Activated naive CD8-positive, alpha-beta T cell treated with anti-CD3 and anti-CD28 coated beads, Interleukin-2, amount 10 ng/mL, durations not matched to agents 7 days and 5 days (primary cell): ENCODE measurements around the gene PLD5. TPM values are rescaled to one million over a fixed set of nuclear protein-coding genes. Genes with fewer than 3 reads are reported as not detected.
"Not testable (repeated sequence)": the region's sequence is repeated elsewhere in the genome, so short reads cannot be mapped to it uniquely, and the experiment has no call there.

Experiments used
- ATAC-seq: fragments of 150-1000 bp; cut with Tn5 transposase; one replicate; pipeline ENCODE4 v1.10.0; 2021; ENCODE audit warnings: low read depth, moderate library complexity
- POLR2A ChIA-PET: fragments of 350-600 bp; sonication (Branson Sonifier 250); formaldehyde crosslinking; loops from one replicate; lab custom pipeline; 2021; ENCODE audit warnings: antibody characterized with exemption; lab: Charles Lee
- DNase-seq: peaks from one replicate; pipeline ENCODE4 v3.0.0; 2021
- H3K27ac Mint-ChIP-seq: one replicate; pipeline ENCODE4 v1.8.0; 2022; ENCODE audit warnings: mild to moderate bottlenecking, mixed read lengths
- H3K27me3 Mint-ChIP-seq: one replicate; pipeline ENCODE4 v1.8.0; 2022; ENCODE audit warnings: mild to moderate bottlenecking, moderate library complexity, mixed read lengths
- H3K36me3 Mint-ChIP-seq: one replicate; pipeline ENCODE4 v1.8.0; 2021; ENCODE audit warnings: mild to moderate bottlenecking, mixed read lengths
- H3K4me1 Mint-ChIP-seq: one replicate; pipeline ENCODE4 v1.8.0; 2021; ENCODE audit warnings: mixed read lengths
- H3K4me3 Mint-ChIP-seq: one replicate; pipeline ENCODE4 v1.8.0; 2022; ENCODE audit warnings: mild to moderate bottlenecking, moderate library complexity, mixed read lengths
- H3K9me3 Mint-ChIP-seq: one replicate; pipeline ENCODE4 v1.8.0; 2021; ENCODE audit warnings: mixed read lengths
- total RNA-seq, 2 experiments: library from RNA; stranded (reverse); gene quantifications; one replicate each; pipeline ENCODE4 v1.2.3, GENCODE V29; 2021

The PLD5 gene
- total RNA-seq, 2 experiments from 2014 or later, result not detected

DNA sequence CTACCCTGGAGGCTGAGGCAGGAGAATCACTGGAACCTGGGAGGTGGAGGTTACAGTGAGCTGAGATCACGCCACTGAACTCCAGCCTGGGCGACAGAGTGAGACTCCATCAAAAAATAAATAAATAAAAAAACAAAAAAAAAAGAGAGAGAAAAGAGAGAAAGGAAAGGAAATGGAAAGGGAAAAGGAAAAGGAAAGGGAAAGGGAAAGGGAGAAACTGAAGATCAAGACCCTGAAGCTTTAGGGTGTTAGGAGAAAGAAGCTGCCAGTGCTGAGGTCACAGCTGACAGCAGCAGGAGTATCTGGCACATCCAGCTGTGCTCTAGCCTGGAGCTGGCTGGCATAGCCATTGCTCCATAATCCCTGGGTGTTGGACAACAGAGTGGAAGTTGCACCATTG, 257.5 kb downstream of the PLD5 start:
- H3K9me3 Mint-ChIP-seq, ATAC-seq, H3K27ac Mint-ChIP-seq, POLR2A ChIA-PET, H3K36me3 Mint-ChIP-seq, H3K4me3 Mint-ChIP-seq, DNase-seq, H3K27me3 Mint-ChIP-seq, H3K4me1 Mint-ChIP-seq: not testable (repeated sequence)

DNA sequence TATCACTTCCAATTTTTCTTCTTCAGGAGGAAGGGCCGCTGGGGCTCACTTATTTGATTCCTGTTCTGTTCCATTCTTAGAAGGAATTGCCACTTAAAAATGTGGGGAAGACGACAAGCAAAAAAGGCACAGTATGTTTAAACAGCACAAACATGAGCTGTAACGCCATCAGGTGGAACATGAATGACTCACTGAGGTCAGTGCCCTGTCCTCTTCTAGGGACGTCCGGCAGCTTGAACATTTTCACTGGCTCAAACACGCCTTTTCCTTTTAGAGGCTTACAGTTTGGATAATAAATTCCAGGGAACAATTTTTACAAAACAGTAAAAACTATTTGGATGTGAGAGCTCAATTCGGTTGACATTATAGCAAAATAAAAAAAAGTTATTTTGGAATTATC, 260.1 kb downstream of the PLD5 start:
- ATAC-seq, H3K9me3 Mint-ChIP-seq, H3K36me3 Mint-ChIP-seq, DNase-seq, H3K4me1 Mint-ChIP-seq, H3K27me3 Mint-ChIP-seq, POLR2A ChIA-PET, H3K4me3 Mint-ChIP-seq, H3K27ac Mint-ChIP-seq: not testable (repeated sequence)

DNA sequence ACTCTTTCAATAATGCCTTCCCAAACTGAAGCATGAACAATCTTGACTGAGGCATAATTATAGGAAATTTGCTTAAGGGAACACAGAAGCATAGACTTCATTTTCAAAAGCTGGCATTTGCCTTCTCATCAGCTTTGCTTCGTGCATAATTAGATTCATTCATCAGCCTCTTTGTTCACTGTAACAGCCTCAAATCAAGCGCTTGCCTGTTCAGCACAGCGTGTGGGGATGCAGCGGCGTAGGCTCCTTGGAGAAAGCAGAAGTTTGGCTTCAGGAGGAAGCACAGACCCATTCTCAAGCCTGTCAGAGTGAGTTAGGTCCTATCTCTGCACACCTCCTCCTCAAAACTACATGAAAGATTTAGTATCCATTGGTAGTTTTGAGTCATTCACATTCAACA, 279.2 kb downstream of the PLD5 start:
- POLR2A ChIA-PET, result no interaction called here
- H3K27ac Mint-ChIP-seq, result no peak overlapping the region
- H3K4me3 Mint-ChIP-seq, result no peak overlapping the region
- DNase-seq, result no peak
- peaks cover 1% of the 10 kb centered on the region for H3K9me3 Mint-ChIP-seq
- H3K4me1 Mint-ChIP-seq, result no peaks in the 10 kb centered on the region
- ATAC-seq, result no peak
- H3K36me3 Mint-ChIP-seq, result no peaks in the 10 kb centered on the region
- H3K27me3 Mint-ChIP-seq, result no peaks in the 10 kb centered on the region

DNA sequence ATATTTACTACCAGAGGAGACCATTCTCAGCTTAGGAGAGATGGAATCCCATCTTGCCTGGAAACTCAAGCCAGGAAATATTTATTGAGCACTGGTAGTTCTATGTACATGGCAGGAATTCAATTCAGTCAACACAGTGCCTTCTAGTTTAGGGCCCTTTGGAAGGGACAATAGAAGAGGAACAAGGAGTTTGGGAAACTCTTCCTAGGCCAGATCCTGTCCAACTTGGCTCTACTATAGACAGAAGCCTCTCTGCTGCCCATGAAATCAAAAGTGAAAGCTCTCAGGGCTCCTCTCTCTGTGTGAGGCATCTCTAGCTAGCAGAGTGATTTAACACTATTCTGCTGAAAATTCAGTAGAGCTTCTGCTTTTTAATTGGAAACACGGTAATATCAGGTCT, 281.0 kb downstream of the PLD5 start:
- Mint-ChIP-seq H3K27me3 (no peaks in the 10 kb centered on the region), H3K4me3 (no peak overlapping the region), H3K36me3 (no peaks in the 10 kb centered on the region), H3K4me1 (no peaks in the 10 kb centered on the region), H3K27ac (no peak overlapping the region), H3K9me3 (peaks cover 1% of the 10 kb centered on the region)
- POLR2A ChIA-PET, result no interaction called here
- DNase-seq (no peak), ATAC-seq (no peak)

DNA sequence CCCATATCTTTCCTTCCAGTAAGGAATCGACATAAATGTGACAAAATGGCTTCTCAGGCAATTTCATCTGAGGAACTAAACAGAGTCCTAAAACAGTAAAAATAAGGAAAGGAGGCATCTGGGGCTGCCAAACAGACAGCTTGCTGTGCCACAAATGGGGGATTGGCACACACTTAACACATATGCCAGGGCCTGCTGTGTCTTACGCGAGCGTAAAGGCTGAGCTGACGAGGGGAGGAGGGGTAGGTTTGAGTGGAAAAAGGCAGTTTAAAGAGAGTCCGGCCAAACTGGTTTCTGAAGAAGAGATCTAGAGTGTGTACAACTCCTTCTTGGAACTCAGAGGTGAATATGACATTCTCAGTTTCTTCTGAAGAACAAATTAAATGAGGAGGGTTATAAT, 281.5 kb downstream of the PLD5 start:
- Mint-ChIP-seq H3K27ac (no peak overlapping the region), H3K4me1 (no peaks in the 10 kb centered on the region), H3K9me3 (peaks cover 1% of the 10 kb centered on the region), H3K27me3 (no peaks in the 10 kb centered on the region), H3K4me3 (no peak overlapping the region), H3K36me3 (no peaks in the 10 kb centered on the region)
- no peak for ATAC-seq
- POLR2A ChIA-PET, result no interaction called here
- no peak for DNase-seq

DNA sequence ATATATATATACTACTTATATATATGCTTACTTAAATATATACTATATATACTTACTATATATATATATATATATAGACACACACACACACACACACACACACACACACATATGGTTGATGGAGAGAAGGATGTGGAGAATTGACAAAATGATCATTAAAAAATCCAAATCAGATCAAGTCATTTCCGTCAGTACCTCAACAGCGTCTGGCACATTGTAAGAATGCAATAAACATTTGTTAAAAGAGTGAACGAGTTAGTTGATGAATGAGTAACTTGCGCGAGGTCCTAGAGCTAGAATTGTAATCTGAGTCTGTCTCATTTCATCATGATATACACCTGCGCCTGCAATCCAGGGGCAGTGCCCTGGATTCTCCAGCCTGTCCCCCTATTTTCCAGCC, 282.6 kb downstream of the PLD5 start:
- Mint-ChIP-seq H3K27ac (no peak overlapping the region), H3K27me3 (no peaks in the 10 kb centered on the region), H3K4me3 (no peak overlapping the region), H3K9me3 (peaks cover 1% of the 10 kb centered on the region), H3K36me3 (no peaks in the 10 kb centered on the region), H3K4me1 (no peaks in the 10 kb centered on the region)
- DNase-seq (no peak), ATAC-seq (no peak)
- POLR2A ChIA-PET, result no interaction called here

DNA sequence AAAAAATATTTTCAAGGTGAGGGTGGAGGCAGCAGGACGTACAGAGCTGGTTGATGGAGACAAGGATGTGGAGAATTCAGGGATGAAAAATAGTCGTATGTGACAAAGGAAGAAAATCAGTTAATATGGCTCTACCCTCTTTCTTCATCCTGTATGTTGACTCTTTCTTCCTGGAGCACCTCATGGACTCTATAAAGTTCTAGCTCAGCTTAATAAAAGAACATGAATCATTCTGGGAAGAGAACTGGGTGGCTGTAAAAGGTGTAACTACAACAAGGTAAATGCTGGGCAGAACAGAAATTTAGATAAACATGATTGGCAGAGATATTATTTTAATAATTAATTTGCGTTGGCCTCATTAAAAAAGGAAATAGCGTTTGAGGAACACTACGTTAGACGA, 283.8 kb downstream of the PLD5 start:
- POLR2A ChIA-PET, result no interaction called here
- no peaks in the 10 kb centered on the region for H3K27me3 Mint-ChIP-seq
- DNase-seq (no peak), ATAC-seq (no peak)
- H3K4me1 Mint-ChIP-seq, result no peaks in the 10 kb centered on the region
- no peak overlapping the region for H3K4me3 Mint-ChIP-seq
- H3K36me3 Mint-ChIP-seq, result no peaks in the 10 kb centered on the region
- H3K9me3 Mint-ChIP-seq, result no peaks in the 10 kb centered on the region
- no peak overlapping the region for H3K27ac Mint-ChIP-seq

DNA sequence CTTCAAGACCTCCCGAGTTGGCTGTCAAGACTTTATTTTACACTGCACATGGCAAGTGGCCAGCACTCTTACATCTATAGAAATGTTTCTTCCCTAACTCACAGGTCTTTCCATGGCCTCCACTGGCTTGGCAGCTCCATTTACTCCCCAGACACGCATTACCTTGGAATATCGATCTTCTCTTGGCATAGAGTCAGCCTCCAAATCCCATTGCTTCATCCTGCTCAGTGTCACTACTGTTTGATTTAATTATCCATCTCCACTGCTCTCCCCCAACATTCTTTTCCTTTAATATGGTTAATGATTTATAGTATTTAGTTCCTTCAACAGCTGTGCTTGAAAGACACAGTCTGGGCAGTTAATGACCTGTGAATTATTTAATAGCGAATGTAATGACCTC, 284.4 kb downstream of the PLD5 start:
- Mint-ChIP-seq H3K27me3 (no peaks in the 10 kb centered on the region), H3K4me1 (no peaks in the 10 kb centered on the region), H3K27ac (no peak overlapping the region), H3K4me3 (no peak overlapping the region), H3K9me3 (no peaks in the 10 kb centered on the region), H3K36me3 (no peaks in the 10 kb centered on the region)
- ATAC-seq, result no peak
- no peak for DNase-seq
- POLR2A ChIA-PET, result no interaction called here

DNA sequence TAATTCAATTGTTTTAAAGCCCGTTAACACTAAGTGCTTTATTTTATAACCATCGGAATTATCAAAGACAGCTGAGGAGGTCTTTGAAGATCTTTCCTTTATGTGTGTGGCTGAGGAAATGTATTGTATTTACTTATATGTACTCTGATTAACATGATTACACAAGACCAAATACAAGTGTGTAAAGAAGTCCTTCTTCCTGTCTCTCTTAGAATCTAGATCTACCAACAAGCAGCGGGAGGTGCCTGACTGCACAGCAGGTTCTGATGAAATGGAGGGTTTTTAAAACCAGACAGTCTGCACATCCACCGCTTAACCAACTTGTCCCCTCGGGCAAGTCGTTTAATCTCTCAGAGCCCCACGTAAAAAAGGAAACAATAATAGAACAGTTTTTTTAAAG, 285.1 kb downstream of the PLD5 start:
- no peak overlapping the region for H3K27ac Mint-ChIP-seq
- DNase-seq (no peak), ATAC-seq (no peak)
- H3K9me3 Mint-ChIP-seq, result no peaks in the 10 kb centered on the region
- no peak overlapping the region for H3K4me3 Mint-ChIP-seq
- POLR2A ChIA-PET, result no interaction called here
- no peaks in the 10 kb centered on the region for H3K4me1 Mint-ChIP-seq
- no peaks in the 10 kb centered on the region for H3K27me3 Mint-ChIP-seq
- H3K36me3 Mint-ChIP-seq, result no peaks in the 10 kb centered on the region

DNA sequence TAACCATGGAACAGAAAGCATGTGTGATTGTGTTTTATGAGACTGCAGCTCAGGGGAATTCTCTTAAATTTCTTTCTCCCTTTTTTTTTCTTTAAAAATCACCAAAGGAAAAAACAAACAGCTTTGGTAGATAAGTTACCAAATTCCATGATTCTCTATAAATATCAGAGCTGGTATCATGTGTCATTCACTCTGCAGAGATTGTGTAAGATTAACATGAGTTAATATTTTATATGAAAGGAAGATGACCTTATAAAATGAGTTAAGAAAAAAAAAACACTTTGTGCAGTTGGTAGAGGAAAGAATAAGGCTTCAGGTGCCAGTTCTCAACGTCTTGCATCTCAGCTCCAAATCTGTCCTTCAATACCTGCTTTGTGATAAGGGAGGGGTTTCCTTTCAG, 287.4 kb downstream of the PLD5 start:
- Mint-ChIP-seq H3K36me3 (no peaks in the 10 kb centered on the region), H3K4me1 (no peaks in the 10 kb centered on the region), H3K27me3 (no peaks in the 10 kb centered on the region), H3K27ac (no peak overlapping the region), H3K9me3 (no peaks in the 10 kb centered on the region), H3K4me3 (no peak overlapping the region)
- DNase-seq (no peak), ATAC-seq (no peak)
- POLR2A ChIA-PET, result no interaction called here

DNA sequence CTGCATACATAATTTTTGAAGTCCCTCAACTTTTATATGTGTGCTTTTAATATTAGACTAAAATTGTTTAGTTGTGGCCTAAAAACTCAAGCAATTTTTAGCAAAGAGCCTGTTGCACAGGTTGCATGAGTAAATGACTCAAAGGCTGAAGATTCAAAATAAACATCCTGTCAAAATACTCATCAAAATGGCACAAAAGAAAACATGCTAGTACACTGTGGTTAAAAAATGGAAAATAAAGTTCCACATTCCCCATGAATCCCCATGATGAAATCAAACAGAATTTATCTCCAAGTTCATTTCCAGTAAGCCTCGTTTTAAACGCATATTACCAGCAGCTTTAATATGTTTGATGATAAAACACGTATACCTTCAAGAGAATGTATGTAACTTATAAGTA, 295.5 kb downstream of the PLD5 start:
- ATAC-seq (no peak), DNase-seq (no peak)
- Mint-ChIP-seq H3K9me3 (no peaks in the 10 kb centered on the region), H3K4me1 (no peaks in the 10 kb centered on the region), H3K4me3 (no peak overlapping the region), H3K27ac (no peak overlapping the region), H3K36me3 (no peaks in the 10 kb centered on the region), H3K27me3 (no peaks in the 10 kb centered on the region)
- POLR2A ChIA-PET, result no interaction called here

DNA sequence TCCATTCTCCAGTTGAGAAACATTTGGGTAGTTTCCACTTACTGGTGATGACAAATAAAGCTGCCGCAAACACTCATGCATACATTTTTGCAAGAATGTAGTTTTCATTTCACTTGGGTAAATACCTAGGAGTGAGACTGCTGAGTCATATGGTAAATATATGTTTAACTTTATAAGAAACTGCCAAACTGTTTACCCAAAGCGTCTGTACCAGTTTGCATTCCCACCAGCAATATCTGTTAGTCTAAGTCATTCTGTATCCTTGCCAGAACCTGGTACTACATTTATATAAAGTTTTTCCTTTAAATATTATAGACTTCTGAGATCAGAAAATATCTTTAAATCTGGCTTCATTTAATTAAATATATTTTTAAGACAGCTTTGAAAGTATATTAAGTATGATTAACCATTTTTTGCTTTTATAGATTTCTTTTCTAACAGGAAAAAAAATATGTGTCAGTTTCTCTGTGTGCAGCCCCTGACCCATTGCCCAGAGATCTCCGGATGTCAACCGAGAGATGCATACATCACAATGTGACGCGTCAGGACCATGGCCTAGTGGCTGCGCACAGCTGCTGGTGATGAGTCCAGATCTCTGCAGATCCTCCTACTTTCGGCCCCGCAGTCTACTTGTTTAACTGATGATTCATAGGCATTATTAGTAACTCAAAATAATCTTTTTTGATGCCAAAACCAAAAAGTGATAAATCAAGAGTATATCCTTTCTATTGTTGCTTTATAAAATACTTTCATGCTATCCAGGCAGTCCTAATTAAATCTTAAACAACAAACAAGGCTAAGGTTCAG, 298.5 kb downstream of the PLD5 start:
- DNase-seq (no peak), ATAC-seq (no peak)
- H3K27ac Mint-ChIP-seq, result no peak overlapping the region
- no peaks in the 10 kb centered on the region for H3K36me3 Mint-ChIP-seq
- H3K4me1 Mint-ChIP-seq, result no peaks in the 10 kb centered on the region
- H3K4me3 Mint-ChIP-seq, result no peak overlapping the region
- H3K27me3 Mint-ChIP-seq, result no peaks in the 10 kb centered on the region
- H3K9me3 Mint-ChIP-seq, result no peaks in the 10 kb centered on the region
- POLR2A ChIA-PET, result no interaction called here

DNA sequence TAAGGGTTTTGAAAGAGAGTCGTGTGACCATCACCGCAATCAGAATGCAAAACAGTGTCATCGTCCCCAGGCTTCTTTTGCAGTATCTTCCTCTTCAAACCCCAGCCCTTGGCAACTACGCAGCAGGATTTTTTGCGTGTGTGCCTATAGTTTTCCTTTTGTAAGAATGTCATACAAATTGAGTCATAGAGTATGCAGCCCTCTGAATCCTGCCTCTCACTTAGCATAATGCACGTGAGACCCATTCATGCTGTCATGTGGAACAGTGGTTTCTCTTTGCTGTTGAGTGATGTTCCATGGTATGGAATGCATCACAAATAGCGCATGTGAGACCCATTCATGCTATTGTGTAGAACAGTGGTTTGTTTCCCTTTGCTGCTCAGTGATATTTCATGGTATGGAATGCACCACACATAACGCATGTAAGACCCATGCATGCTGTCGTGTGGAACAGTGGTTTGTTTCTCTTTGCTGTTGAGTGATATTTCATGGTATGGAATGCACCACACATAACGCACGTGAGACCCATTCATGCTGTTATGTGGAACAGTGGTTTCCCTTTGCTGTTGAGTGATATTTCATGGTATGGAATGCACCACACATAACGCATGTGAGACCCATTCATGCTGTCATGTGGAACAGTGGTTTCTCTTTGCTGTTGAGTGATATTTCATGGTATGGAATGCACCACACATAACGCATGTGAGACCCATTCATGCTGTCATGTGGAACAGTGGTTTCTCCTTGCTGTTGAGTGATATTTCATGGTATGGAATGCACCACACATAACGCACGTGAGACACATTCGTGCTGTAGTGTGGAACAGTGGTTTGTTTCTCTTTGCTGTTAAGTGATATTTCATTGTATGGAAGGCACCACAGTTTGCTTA, 299.4 kb downstream of the PLD5 start:
- H3K36me3 Mint-ChIP-seq, H3K4me1 Mint-ChIP-seq, DNase-seq, ATAC-seq, H3K9me3 Mint-ChIP-seq, H3K4me3 Mint-ChIP-seq, H3K27ac Mint-ChIP-seq, POLR2A ChIA-PET, H3K27me3 Mint-ChIP-seq: not testable (repeated sequence)

DNA sequence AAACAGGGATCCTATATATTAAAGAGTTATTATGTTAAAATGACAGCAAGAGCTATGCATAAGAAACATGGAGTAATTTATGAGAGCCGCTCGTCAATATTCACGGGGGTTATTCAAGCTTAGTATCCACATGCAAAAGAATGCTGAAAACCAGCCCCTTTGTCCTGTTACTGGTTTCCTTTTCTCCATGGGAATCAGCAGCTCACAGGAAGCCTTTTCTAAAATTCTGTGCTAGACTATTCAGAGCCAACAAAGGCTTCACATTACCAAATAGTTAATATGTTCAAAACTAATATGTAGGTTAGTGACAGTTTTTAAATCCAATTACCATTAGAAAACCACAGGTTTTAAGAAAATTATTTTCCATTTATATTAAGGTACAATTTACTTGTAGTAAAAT, 300.0 kb downstream of the PLD5 start:
- Mint-ChIP-seq H3K36me3 (no peaks in the 10 kb centered on the region), H3K27me3 (no peaks in the 10 kb centered on the region), H3K4me3 (no peak overlapping the region), H3K9me3 (no peaks in the 10 kb centered on the region), H3K4me1 (no peaks in the 10 kb centered on the region), H3K27ac (no peak overlapping the region)
- ATAC-seq (no peak), DNase-seq (no peak)
- POLR2A ChIA-PET, result no interaction called here
